Measurements from ENCODE around the gene DAB1. TPM values are rescaled to one million over a fixed set of nuclear protein-coding genes. Genes with fewer than 3 reads are reported as not detected.
"Not testable (repeated sequence)": the region's sequence is repeated elsewhere in the genome, so short reads cannot be mapped to it uniquely, and the experiment has no call there.

Gene DAB1
- total and polyA plus RNA-seq, 5 experiments from 2014 or later: 0.16 to 0.53 (median 0.42) TPM; not detected in 2

DNA sequence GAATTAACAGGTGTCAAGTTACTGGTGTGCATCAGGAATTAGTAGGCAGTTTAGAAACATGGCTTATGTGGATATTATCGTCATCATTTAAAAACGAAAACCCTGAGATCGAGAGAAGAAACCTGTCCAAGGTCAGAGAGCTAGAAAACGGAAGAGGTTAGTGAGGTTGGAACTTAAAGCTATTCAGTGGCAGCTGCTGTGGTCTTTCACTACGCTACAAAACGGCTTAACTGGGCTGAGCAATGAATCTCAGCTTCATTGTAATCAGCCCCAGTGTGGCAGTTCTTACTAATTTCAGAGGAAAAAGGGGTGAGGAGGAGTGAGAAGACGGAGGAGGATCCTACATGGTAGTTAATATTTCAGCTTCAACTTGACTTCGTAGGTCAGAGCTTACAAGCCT is 77.9 kb downstream of the DAB1 start:
- Mint-ChIP-seq H3K36me3 (peaks cover 0 to 2% (median 0%) of the 10 kb centered on the region in 3 donors), H3K4me3 (no peak overlapping the region), H3K4me1 (no peaks in the 10 kb centered on the region), H3K27me3 (peaks cover 0 to 32% (median 13%) of the 10 kb centered on the region in 5 donors), H3K9me3 (peaks cover 0 to 4% (median 0%) of the 10 kb centered on the region in 9 donors), H3K27ac (no peak overlapping the region)
- DNase-seq (no peak), ATAC-seq (no peak)
- POLR2A ChIA-PET: no interaction called here

DNA sequence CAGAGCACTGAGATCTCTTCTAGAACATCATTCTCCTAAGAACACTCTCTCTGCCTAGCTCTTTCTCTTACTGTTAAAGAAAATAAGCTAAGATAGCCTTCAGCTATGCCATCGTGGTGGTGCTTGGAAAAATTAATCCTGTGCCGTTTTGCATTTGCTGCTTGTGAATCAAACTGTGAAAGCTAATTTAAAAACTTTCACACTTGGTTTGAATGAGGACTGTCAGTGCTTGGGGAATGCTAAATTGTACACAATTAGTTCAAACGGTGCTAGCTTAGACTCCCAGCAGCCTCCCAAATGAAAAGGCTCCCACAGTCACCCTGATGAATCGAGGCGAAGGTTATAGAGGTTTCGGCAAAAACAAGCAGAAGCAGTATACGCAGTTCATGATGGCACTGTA is 79.6 kb downstream of the DAB1 start:
- Mint-ChIP-seq H3K36me3 (peaks cover 0 to 2% (median 0%) of the 10 kb centered on the region in 3 donors), H3K27me3 (peaks cover 0 to 32% (median 10%) of the 10 kb centered on the region in 5 donors), H3K9me3 (peaks cover 0 to 4% (median 0%) of the 10 kb centered on the region in 9 donors), H3K27ac (no peak overlapping the region), H3K4me3 (no peak overlapping the region), H3K4me1 (no peaks in the 10 kb centered on the region)
- POLR2A ChIA-PET: no interaction called here
- no peak for ATAC-seq
- DNase-seq: no peak

DNA sequence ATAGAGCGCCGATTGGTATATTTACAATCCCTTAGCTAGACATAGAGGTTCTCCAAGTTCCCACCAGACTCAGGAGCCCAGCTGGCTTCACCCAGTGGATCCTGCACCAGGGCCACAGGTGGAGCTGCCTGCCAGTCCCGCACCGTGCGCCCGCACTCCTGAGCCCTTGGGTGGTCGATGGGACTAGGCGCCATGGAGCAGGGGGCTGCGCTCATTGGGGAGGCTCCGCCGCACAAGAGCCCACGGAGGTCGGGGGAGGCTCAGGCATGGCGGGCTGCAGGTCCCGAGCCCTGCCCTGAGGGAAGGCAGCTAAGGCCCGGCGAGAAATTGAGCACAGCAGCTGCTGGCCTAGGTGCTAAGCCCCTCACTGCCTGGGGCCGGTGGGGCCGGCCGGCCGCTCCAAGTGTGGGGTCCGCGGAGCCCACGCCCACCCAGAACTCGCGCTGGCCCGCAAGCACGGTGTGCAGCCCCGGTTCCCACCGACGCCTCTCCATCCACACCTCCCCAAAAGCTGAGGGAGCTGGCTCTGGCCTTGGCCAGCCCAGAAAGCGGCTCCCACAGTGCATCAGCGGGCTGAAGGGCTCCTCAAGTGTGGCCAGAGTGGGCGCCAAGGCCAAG is 80.5 kb downstream of the DAB1 start:
- H3K4me1 Mint-ChIP-seq, H3K4me3 Mint-ChIP-seq, POLR2A ChIA-PET, H3K36me3 Mint-ChIP-seq, ATAC-seq, DNase-seq, H3K9me3 Mint-ChIP-seq, H3K27ac Mint-ChIP-seq: not testable (repeated sequence)
- peaks cover 0 to 36% (median 8%) of the 10 kb centered on the region in 5 donors for H3K27me3 Mint-ChIP-seq

DNA sequence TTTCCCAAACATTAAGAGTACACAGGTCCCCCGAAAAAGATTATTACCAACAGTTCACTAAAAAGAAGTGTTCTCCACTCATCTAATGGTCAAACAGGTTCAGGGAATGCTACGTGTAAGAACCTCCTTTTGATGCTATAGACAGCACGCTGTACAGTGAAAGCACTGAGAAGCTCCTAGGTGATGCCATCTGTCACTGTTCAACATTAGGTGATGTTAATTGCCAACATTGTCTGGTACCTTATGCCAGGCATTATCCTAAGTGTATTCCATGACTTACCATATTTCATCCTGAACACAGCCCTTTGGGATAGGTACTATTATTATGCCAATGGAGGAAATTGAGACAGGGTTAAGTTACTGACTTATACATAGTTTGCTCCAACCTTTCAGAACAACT is 82.1 kb downstream of the DAB1 start:
- DNase-seq: no peak
- Mint-ChIP-seq H3K36me3 (peaks cover 0 to 2% (median 0%) of the 10 kb centered on the region in 3 donors), H3K27ac (no peak overlapping the region), H3K4me3 (no peak overlapping the region), H3K4me1 (no peaks in the 10 kb centered on the region), H3K27me3 (peaks cover 1 to 36% (median 6%) of the 10 kb centered on the region in 5 donors), H3K9me3 (peaks cover 0 to 4% (median 0%) of the 10 kb centered on the region in 9 donors)
- ATAC-seq: no peak
- POLR2A ChIA-PET: no interaction called here

DNA sequence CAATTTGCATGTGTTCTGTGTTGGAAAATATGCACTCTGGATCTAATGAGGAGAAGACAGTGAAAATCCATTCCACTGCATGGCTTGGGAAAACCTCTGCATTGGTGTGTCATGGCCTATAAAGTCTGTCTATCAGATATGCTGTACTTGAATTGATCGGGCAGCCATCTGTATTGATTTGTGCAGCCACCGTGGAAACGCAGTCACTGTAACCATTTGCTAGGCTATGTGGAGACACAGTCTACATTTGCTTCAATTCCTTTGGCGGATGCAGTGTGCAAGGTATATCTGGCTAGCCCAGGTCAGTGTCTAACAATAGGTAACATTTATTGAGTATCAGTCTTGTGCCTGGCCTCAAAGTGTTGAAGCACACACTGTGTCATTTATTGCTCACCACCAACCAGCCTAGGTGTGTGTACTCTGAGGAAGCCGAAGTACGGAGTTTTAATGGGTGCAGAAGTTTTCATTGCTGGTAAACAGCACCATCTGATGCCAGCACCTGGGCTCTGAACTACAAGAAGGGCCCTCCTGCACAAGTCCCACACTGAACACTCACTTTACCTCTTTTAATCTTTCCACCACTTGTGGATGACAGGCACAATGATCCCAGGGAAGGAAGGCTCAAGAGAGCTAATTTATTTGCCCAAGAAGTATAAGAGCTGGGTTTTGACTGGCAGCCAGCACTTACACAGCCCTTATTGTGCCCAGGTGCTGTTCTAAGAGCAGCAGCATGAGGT is 83.4 kb downstream of the DAB1 start:
- Mint-ChIP-seq H3K27me3 (peaks cover 1 to 26% (median 3%) of the 10 kb centered on the region in 5 donors), H3K4me1 (no peaks in the 10 kb centered on the region), H3K27ac (no peak overlapping the region), H3K36me3 (no peaks in the 10 kb centered on the region), H3K4me3 (no peak overlapping the region), H3K9me3 (peaks cover 0 to 6% (median 0%) of the 10 kb centered on the region in 9 donors)
- POLR2A ChIA-PET: no interaction called here
- DNase-seq (no peak), ATAC-seq (no peak)

DNA sequence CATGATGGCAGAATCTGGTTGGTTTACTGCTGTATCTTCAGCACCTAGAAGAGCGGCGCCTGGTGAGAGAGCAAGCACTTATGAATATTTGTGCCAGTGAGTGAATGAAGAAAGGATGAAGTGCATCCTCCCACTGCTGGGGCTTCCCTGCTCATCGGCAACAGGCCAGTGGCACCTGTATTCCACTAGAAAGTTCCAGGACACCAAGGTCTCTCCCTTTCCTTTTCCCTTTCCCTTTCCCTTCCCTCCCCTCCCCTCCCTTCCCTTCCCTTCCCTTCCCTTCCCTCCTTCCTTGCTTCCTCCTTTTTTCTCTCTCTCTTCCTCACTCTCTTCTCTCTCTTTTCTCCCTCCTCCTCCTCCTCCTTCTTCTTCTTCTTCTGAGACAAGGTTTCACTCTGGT is 86.2 kb downstream of the DAB1 start:
- peaks cover 1 to 28% (median 3%) of the 10 kb centered on the region in 5 donors for H3K27me3 Mint-ChIP-seq
- no peak overlapping the region for H3K27ac Mint-ChIP-seq
- no peak for ATAC-seq
- POLR2A ChIA-PET: no interaction called here
- peaks cover 0 to 2% (median 0%) of the 10 kb centered on the region in 4 donors for H3K4me1 Mint-ChIP-seq
- peaks cover 0 to 4% (median 0%) of the 10 kb centered on the region in 3 donors for H3K36me3 Mint-ChIP-seq
- no peak overlapping the region for H3K4me3 Mint-ChIP-seq
- peaks cover 0 to 7% (median 0%) of the 10 kb centered on the region in 9 donors for H3K9me3 Mint-ChIP-seq
- no peak for DNase-seq

DNA sequence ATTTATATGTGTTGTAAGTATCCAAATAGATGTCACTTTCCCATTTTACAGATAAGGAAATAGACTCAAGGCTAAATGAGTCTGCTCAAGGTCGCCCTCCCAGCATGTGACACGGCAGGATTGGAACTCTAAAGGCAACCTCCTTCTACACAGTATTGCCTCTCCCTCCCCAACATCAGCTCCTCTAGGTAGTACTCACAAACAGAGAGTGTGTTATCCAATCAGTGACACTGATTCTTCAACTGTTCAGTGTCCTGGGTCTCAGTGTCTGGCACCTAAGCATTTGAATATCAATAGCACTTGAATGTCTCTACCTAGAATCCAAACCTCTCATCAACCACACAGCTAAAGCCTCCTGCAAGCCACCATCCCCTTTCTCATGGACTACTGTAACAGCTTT is 87.1 kb downstream of the DAB1 start:
- DNase-seq (no peak), ATAC-seq (no peak)
- H3K4me3 Mint-ChIP-seq: no peak overlapping the region
- peaks cover 0 to 9% (median 0%) of the 10 kb centered on the region in 9 donors for H3K9me3 Mint-ChIP-seq
- peaks cover 0 to 4% (median 0%) of the 10 kb centered on the region in 3 donors for H3K36me3 Mint-ChIP-seq
- peaks cover 1 to 26% (median 3%) of the 10 kb centered on the region in 5 donors for H3K27me3 Mint-ChIP-seq
- H3K4me1 Mint-ChIP-seq: peaks cover 0 to 2% (median 0%) of the 10 kb centered on the region in 4 donors
- H3K27ac Mint-ChIP-seq: no peak overlapping the region
- POLR2A ChIA-PET: no interaction called here

DNA sequence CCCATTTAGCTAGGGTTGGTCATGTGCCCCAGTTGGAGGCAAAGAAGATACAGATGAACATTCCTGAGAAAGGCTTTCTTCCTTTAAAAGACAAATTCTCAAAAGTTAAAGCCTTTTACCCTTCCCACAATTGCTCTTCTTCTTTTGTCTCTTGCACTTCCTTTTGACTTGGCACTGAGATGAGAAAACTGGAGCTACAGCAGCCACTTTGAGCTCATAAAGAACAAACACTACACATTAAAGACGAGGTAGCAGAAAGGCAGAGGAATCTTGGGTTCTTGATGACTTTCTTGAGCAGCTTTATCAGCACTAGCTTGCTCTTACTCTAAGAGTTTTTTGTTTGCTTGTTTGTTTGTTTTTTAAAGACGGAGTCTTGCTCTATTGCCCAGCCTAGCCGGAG is 92.2 kb downstream of the DAB1 start:
- peaks cover 0 to 2% (median 0%) of the 10 kb centered on the region in 4 donors for H3K4me1 Mint-ChIP-seq
- H3K27me3 Mint-ChIP-seq: peaks cover 2 to 9% (median 3%) of the 10 kb centered on the region in 5 donors
- POLR2A ChIA-PET: no interaction called here

DNA sequence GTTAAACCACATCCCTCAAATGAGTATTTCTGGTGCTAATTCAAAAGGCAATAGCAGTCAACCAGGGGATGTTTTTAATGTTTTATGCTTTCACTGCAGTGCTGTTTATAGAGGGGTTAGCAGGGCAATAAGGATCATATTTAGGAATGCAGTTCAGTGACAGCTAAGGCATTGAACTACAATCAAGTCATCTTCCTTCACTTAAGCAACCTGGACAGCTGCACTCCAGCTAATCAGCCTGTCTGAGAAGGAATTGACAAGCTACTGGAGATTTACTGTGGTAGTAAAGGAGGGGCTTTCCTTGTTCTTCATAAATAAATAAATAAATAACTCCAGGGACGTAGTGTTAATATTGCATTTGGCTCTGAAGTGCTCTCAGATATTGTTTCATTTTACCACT is 93.9 kb downstream of the DAB1 start:
- Mint-ChIP-seq H3K4me3 (no peak overlapping the region), H3K4me1 (peaks cover 0 to 2% (median 0%) of the 10 kb centered on the region in 4 donors), H3K27me3 (peaks cover 2 to 16% (median 4%) of the 10 kb centered on the region in 5 donors), H3K36me3 (peaks cover 0 to 4% (median 0%) of the 10 kb centered on the region in 3 donors), H3K27ac (no peak overlapping the region), H3K9me3 (peaks cover 0 to 19% (median 2%) of the 10 kb centered on the region in 9 donors)
- ATAC-seq (no peak), DNase-seq (no peak)
- POLR2A ChIA-PET: no interaction called here

More for the DNA sequence above, 92.2 kb downstream of the DAB1 start:
- ATAC-seq (no peak), DNase-seq (no peak)
- Mint-ChIP-seq H3K27ac (no peak overlapping the region), H3K4me3 (no peak overlapping the region), H3K9me3 (peaks cover 0 to 19% (median 2%) of the 10 kb centered on the region in 9 donors), H3K36me3 (peaks cover 0 to 4% (median 0%) of the 10 kb centered on the region in 3 donors)

DNA sequence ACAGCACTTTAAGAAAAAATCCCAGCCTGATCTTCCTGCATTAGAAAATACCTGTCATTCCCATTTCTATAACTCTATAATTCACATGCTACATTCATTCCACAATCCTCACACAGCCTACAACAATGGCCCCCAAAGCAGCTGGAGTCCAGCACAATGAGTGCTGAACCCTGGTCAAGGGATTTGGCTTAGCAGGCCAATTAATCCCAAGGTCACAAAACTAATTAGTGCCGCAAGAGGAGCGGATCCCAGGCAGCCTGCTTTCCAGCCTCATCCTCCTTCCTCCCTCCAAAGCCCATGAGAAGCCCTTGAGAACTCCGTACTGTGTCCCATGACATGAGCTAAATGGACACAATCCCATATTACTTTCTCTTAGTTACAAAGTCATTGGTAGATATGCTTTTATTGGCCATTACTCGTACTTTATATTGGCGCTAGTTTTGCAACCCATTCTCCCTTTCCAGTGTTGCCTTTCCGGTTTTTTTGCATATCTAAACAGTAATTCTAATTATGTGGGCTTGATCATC is 94.8 kb downstream of the DAB1 start:
- ATAC-seq: no peak
- Mint-ChIP-seq H3K9me3 (peaks cover 0 to 19% (median 2%) of the 10 kb centered on the region in 9 donors), H3K27ac (no peak overlapping the region), H3K36me3 (peaks cover 0 to 4% (median 0%) of the 10 kb centered on the region in 3 donors), H3K4me1 (peaks cover 0 to 2% (median 0%) of the 10 kb centered on the region in 4 donors), H3K4me3 (no peak overlapping the region), H3K27me3 (peaks cover 2 to 16% (median 7%) of the 10 kb centered on the region in 5 donors)
- DNase-seq: no peak
- POLR2A ChIA-PET: no interaction called here

DNA sequence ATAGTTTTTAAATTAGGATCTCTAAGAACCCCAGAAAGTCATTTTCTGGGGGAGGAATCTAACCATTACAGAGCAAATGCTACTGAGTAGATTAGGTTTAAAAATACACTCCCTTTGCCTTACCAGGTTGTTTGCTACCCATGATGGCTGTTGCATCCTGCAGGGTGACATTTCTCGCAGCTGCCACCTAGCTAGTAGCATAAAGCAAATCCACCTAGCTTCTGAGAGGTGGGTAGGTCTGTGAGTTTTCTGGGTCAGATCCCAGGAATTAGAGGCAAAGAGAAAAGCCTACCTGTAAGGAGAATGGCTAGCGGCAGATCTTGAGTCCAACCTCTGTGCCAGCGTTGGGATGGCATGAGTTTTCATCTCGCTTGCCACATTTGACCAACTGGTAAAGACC is 95.9 kb downstream of the DAB1 start:
- Mint-ChIP-seq H3K4me3 (no peak overlapping the region), H3K27me3 (peaks cover 1 to 16% (median 7%) of the 10 kb centered on the region in 5 donors), H3K36me3 (peaks cover 0 to 3% (median 0%) of the 10 kb centered on the region in 3 donors), H3K9me3 (peaks cover 0 to 16% (median 2%) of the 10 kb centered on the region in 9 donors), H3K27ac (no peak overlapping the region), H3K4me1 (peaks cover 0 to 2% (median 0%) of the 10 kb centered on the region in 4 donors)
- ATAC-seq: no peak
- POLR2A ChIA-PET: no interaction called here
- DNase-seq: no peak

DNA sequence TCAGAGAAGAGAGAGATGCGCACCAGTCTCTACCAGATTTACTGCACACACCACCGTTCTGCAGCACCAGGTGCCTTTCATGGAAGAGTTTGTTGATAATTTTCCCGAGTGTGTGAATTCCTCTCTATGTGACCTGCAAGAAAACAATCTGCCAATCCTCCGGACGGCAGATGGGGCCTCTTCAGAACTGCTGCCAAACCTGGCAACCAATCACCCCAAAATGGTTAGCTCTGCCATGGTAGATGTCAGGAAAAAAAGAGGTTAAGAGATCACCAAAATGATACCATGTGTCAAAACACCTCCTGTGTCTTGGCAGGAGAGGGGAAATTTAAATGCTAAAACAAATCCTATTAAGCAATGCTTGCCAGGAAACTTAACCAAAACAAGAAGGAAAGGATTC is 96.5 kb downstream of the DAB1 start:
- DNase-seq: no peak
- Mint-ChIP-seq H3K36me3 (no peaks in the 10 kb centered on the region), H3K27me3 (peaks cover 1 to 16% (median 5%) of the 10 kb centered on the region in 5 donors), H3K4me1 (no peaks in the 10 kb centered on the region), H3K9me3 (peaks cover 0 to 10% (median 2%) of the 10 kb centered on the region in 9 donors), H3K27ac (no peak overlapping the region), H3K4me3 (no peak overlapping the region)
- no peak for ATAC-seq
- POLR2A ChIA-PET: no interaction called here

DNA sequence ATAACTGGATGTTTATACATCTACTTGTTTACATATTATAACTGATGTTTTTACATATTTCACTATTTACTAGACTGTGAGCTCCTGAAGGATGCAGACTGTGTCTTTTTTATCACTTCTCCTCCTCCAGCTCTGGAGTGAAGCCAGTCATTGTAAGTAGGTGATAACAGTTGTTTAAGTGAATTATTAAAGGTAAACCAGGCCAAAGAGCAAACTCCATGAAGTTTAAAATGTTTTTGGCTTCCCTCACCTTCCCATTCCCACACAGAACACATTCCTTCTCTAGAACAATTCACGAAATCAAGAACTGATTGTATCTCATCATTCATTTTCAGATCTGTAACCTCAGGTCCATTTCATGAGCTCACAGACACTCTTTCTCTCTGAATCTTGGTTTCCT is 98.3 kb downstream of the DAB1 start:
- H3K4me1 Mint-ChIP-seq: no peaks in the 10 kb centered on the region
- POLR2A ChIA-PET: no interaction called here
- no peak for DNase-seq
- peaks cover 0 to 5% (median 0%) of the 10 kb centered on the region in 9 donors for H3K9me3 Mint-ChIP-seq
- no peak overlapping the region for H3K27ac Mint-ChIP-seq
- H3K27me3 Mint-ChIP-seq: peaks cover 1 to 28% (median 5%) of the 10 kb centered on the region in 5 donors
- ATAC-seq: no peak
- no peaks in the 10 kb centered on the region for H3K36me3 Mint-ChIP-seq
- no peak overlapping the region for H3K4me3 Mint-ChIP-seq

Measured in naive thymus-derived CD8-positive, alpha-beta T cell (primary cell).